Measurements from ENCODE around the gene GABRD.

The GABRD gene

DNA sequence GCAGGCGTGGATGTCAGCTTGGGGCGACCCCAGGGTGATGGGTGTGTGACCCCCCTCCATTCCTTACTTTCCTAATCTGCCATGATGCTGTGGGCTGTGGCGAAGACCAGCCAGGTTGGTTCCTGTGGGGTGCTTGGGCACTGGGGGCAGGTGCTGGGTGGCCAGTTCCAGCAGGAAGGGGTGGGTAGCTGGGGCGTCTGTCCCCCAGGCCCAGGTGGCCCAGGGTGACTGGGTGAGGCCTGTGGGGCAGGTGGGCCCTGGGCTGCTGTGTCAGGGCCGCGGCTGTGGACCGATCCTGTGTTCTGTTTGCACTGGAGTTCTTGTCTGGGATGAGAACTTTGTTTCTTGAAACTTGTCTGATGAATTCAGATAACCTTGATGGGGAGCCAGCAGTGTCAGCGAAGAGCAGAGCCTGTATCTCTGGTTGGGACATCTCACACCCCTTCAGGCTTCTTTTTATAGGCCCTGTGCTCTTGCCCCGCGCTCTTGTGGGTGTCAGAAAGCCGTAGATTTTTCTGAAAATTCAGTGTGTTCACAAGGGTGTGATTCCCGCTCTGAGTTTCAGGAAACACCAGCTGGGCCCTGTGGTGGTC lies 34.7 kb downstream of the GABRD start:
- no peak for ATAC-seq (replicated peaks)
- Mint-ChIP-seq H3K27me3 (peaks cover 0 to 6% of the 10 kb centered on the region in 2 donors), H3K27ac (no peak overlapping the region), H3K36me3 (peaks cover 0 to 5% of the 10 kb centered on the region in 2 donors), H3K4me1 (peaks cover 17 to 29% of the 10 kb centered on the region in 2 donors), H3K9me3 (no peaks in the 10 kb centered on the region), H3K4me3 (no peak overlapping the region)
- DNase-seq = no peak

DNA sequence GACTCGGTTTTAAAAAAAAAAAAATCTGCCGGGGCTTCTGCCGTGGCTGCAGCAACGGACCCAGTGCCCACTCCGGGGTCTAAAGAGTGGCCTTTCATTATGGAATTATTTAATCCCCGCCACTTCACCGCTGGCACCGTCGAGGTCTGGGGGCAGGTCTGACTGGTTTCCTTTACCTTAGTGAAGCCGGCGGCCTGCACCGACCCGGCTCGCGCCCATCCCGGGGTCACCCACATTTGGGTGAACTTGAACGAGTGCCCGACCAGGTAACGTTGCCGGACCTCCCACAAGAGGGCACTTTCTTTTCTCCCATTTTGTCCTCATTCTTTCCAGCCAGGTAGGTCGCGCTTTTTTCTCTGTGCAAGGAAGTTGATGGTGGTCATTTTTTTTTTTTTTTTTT lies 35.4 kb downstream of the GABRD start:
- no peak overlapping the region for H3K4me3 Mint-ChIP-seq
- H3K4me1 Mint-ChIP-seq = peaks cover 12 to 22% of the 10 kb centered on the region in 2 donors
- peaks cover 4 to 9% of the 10 kb centered on the region in 2 donors for H3K36me3 Mint-ChIP-seq
- H3K27me3 Mint-ChIP-seq = no peaks in the 10 kb centered on the region
- no peak for ATAC-seq (replicated peaks)
- H3K27ac Mint-ChIP-seq = no peak overlapping the region
- DNase-seq = no peak
- H3K9me3 Mint-ChIP-seq = no peaks in the 10 kb centered on the region

DNA sequence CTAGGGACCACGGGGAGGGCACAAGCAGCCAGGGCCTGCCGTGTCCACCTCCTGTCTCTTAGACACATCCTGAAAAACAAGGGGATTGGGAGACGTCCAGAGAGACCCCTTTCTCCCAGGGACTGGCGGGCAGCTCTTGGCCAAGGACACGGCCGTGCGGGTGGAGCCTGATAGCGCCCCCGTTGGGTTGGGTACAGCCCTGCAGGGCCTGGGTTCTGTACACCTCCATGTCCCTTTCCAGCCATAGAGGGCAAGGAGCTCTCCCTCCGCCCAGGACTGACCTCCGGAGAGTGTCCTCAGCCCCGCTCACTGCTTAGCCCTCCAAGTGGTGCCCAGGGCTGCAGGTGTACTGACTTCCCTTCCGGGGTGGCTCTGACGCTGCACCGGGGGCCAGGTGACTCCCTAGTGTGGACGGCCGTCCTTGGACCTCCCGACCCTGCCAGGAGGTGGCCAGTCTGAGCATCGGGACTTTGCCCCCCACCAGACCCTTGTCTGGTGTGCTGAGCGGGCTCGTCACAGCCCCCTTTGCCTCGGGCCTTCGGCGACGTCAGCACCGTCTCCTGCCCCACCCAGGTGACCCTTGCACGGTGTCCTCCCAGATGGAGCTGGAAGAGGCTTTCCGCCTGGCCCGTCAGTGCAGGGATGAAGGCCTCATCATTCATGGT lies 36.9 kb downstream of the GABRD start:
- Mint-ChIP-seq H3K4me3 (no peak overlapping the region), H3K4me1 (peaks cover 12 to 20% of the 10 kb centered on the region in 2 donors), H3K36me3 (peaks cover 7 to 12% of the 10 kb centered on the region in 2 donors), H3K9me3 (no peaks in the 10 kb centered on the region), H3K27me3 (no peaks in the 10 kb centered on the region), H3K27ac (no peak overlapping the region)
- DNase-seq (no peak), ATAC-seq (replicated peaks) (no peak)

DNA sequence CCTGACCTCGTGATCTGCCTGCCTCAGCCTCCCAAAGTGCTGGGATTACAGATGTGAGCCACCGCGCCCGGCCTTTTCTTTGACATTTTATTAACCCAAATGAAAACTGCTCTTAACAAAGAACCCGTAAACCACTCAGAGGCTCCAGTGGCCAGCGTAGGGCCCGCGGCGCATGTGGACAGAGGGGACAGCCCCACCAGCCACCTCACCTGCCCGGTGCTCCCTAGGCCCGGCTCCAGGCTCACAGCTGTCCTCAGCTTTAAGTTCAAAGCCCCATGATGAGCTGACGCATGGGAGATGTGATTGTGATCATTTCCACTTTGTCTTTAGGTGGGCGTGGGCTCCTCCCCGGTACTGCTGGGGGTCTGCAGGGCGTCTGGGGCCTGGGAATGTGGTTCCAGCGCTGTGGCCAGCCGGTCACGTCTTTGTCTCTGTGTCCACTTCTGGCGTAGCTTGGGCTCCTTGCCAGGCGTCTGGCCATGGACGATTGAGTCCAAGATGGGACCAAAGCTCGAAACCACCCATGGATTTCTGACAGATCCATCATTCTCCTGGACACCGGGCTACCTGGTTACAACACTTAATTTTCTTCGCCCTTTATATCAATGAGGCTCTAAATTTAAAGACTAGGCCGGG lies 37.9 kb downstream of the GABRD start:
- H3K36me3 Mint-ChIP-seq = peaks cover 10 to 13% of the 10 kb centered on the region in 2 donors
- H3K27me3 Mint-ChIP-seq = no peaks in the 10 kb centered on the region
- peaks cover 12 to 14% of the 10 kb centered on the region in 2 donors for H3K4me1 Mint-ChIP-seq

DNA sequence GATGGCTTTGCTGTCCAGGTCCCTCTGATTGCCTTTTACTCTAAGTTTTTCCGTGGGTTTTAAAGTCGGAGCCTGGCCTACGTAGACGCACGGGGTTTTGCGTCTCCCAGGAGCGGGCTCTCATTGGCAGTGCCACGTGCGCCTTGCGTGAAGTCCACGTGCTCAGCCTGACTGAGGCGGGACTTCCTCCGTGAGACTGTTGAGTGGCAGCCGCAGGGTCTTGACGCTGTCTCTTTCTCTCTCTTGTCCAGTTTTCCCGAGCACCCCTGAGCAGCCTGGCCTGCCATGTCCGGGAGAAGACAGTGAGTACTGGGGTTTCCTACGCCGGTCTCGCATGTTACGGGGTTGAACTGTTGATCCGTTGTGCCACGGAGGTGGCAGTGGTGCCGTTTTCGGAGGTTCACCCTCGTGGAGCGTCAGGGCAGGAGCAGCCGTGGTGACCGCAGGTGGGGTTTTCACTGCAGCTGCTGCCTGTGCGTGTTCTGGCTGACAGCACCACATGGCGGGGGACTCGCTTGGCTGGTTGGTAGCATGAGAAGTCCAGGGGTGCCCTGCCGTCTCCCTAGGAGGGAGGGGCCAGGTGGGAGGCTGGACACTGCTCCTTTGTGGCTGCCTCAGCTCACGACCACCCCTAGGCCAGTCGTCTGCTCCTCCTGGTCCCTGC lies 40.3 kb downstream of the GABRD start:
- H3K4me1 Mint-ChIP-seq = peaks cover 0 to 1% of the 10 kb centered on the region in 2 donors

More for the DNA sequence above, 37.9 kb downstream of the GABRD start:
- H3K9me3 Mint-ChIP-seq = no peaks in the 10 kb centered on the region
- H3K27ac Mint-ChIP-seq = no peak overlapping the region
- H3K4me3 Mint-ChIP-seq = no peak overlapping the region
- DNase-seq (no peak), ATAC-seq (replicated peaks) (no peak)

GRCh38 chr1:2060072-2060471 lies 40.9 kb downstream of the GABRD start:
- Mint-ChIP-seq H3K4me1 (peaks cover 0 to 1% of the 10 kb centered on the region in 2 donors), H3K27me3 (no peaks in the 10 kb centered on the region), H3K27ac (no peak overlapping the region), H3K9me3 (peaks cover 7% of the 10 kb centered on the region in 2 donors), H3K36me3 (peaks cover 31 to 42% of the 10 kb centered on the region in 2 donors), H3K4me3 (no peak overlapping the region)
- no peak for DNase-seq
- ATAC-seq (replicated peaks) = no peak

More for the DNA sequence above, 40.3 kb downstream of the GABRD start:
- Mint-ChIP-seq H3K4me3 (no peak overlapping the region), H3K27me3 (no peaks in the 10 kb centered on the region), H3K9me3 (peaks cover 6% of the 10 kb centered on the region in 2 donors), H3K27ac (no peak overlapping the region), H3K36me3 (peaks cover 27 to 36% of the 10 kb centered on the region in 2 donors)
- DNase-seq (no peak), ATAC-seq (replicated peaks) (no peak)

- Mint-ChIP-seq H3K27me3 (no peaks in the 10 kb centered on the region), H3K36me3 (peaks cover 34 to 45% of the 10 kb centered on the region in 2 donors), H3K9me3 (peaks cover 7% of the 10 kb centered on the region in 2 donors), H3K4me1 (peaks cover 0 to 1% of the 10 kb centered on the region in 2 donors), H3K4me3 (no peak overlapping the region), H3K27ac (no peak overlapping the region)
- DNase-seq = no peak
- no peak for ATAC-seq (replicated peaks)
These were observed 41.4 kb downstream of the GABRD start for GRCh38 chr1:2060535-2060934.

DNA sequence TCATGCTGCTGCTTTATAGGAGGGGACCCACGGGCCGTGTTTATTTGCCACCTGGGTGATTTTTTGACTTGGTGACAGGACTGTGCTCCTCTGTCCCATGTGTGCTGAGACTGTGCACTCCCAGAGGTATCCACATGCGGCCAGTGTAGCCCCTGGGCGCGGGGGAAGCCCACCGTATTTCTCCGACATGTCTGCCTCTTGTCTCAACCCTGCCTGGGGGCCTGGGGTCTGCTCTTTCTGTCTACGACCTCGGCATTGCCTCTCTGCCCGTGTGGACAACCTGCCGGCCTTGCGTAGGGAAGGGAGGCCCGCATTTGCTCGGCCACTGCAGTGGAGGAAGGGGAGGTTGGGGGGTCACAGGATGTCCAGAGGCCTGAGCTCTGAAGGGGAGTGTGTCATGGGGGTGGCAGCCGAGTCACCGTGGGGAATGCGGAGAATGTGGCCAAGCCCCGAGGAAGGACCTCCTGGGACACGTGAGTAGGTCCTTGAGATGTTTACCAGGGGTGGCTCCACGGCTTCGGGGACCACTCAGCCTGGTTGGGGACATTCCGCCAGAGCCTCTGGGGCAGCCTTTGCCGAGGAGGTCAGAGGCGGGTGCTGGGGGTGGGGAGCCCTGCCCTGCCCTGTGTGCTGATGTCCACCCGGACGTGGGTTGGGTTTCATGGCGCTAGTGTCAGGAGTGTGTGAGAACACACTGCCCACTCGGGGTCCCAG lies 42.1 kb downstream of the GABRD start:
- no peak for ATAC-seq (replicated peaks)
- Mint-ChIP-seq H3K36me3 (peaks cover 38 to 45% of the 10 kb centered on the region in 2 donors), H3K9me3 (peaks cover 7% of the 10 kb centered on the region in 2 donors), H3K27me3 (no peaks in the 10 kb centered on the region), H3K4me3 (no peak overlapping the region), H3K4me1 (peaks cover 0 to 1% of the 10 kb centered on the region in 2 donors), H3K27ac (no peak overlapping the region)
- DNase-seq = no peak

- H3K4me3 Mint-ChIP-seq = no peak overlapping the region
- ATAC-seq (replicated peaks) (no peak), DNase-seq (no peak)
- H3K4me1 Mint-ChIP-seq = peaks cover 0 to 7% of the 10 kb centered on the region in 2 donors
- no peak overlapping the region for H3K27ac Mint-ChIP-seq
- H3K27me3 Mint-ChIP-seq = no peaks in the 10 kb centered on the region
- H3K9me3 Mint-ChIP-seq = peaks cover 7% of the 10 kb centered on the region in 2 donors
- H3K36me3 Mint-ChIP-seq = peaks cover 38 to 61% of the 10 kb centered on the region in 2 donors
These were observed 46.6 kb downstream of the GABRD start for GRCh38 chr1:2065699-2066098.

DNA sequence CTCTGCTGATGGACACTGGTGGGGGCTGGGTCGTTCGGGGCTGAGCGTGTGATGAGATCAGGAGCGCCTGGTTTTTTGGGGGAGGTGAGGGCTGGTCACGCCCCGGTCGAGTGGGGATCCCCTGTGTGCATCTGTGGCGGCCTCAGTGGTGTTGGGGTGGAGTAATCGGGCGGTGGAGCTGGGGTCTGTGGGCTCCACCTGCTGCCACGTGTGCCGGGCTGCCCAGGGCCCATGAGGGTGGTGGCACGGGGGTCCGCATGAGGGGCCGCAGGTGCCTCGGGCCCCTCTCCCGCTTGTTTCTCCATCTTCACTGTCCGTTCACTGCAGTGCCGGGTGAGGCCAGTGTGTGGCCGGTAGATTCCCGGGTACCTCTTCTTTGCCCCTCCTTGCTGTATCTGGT lies 48.2 kb downstream of the GABRD start:
- peaks cover 6 to 12% of the 10 kb centered on the region in 2 donors for H3K4me1 Mint-ChIP-seq
- no peak overlapping the region for H3K27ac Mint-ChIP-seq
- peaks cover 33 to 61% of the 10 kb centered on the region in 2 donors for H3K36me3 Mint-ChIP-seq
- peaks cover 7% of the 10 kb centered on the region in 2 donors for H3K9me3 Mint-ChIP-seq
- no peak for ATAC-seq (replicated peaks)
- DNase-seq = no peak
- H3K27me3 Mint-ChIP-seq = no peaks in the 10 kb centered on the region
- no peak overlapping the region for H3K4me3 Mint-ChIP-seq

GRCh38 chr1:2067981-2068380 lies 48.8 kb downstream of the GABRD start:
- Mint-ChIP-seq H3K4me3 (no peak overlapping the region), H3K27me3 (no peaks in the 10 kb centered on the region), H3K36me3 (peaks cover 29 to 55% of the 10 kb centered on the region in 2 donors), H3K27ac (no peak overlapping the region), H3K9me3 (peaks cover 7% of the 10 kb centered on the region in 2 donors), H3K4me1 (peaks cover 10 to 14% of the 10 kb centered on the region in 2 donors)
- no peak for ATAC-seq (replicated peaks)
- DNase-seq = no peak

- peaks cover 10 to 14% of the 10 kb centered on the region in 2 donors for H3K4me1 Mint-ChIP-seq
- H3K27me3 Mint-ChIP-seq = no peaks in the 10 kb centered on the region
- no peak overlapping the region for H3K27ac Mint-ChIP-seq
- no peak overlapping the region for H3K4me3 Mint-ChIP-seq
- DNase-seq = no peak
- no peak for ATAC-seq (replicated peaks)
- peaks cover 27 to 46% of the 10 kb centered on the region in 2 donors for H3K36me3 Mint-ChIP-seq
- H3K9me3 Mint-ChIP-seq = peaks cover 5 to 6% of the 10 kb centered on the region in 2 donors
These were observed 49.8 kb downstream of the GABRD start for GRCh38 chr1:2068951-2069350.

GRCh38 chr1:2070016-2070415 lies 50.9 kb downstream of the GABRD start:
- Mint-ChIP-seq H3K4me1 (peaks cover 10 to 12% of the 10 kb centered on the region in 2 donors), H3K9me3 (no peaks in the 10 kb centered on the region), H3K27me3 (no peaks in the 10 kb centered on the region), H3K27ac (no peak overlapping the region), H3K4me3 (no peak overlapping the region), H3K36me3 (peaks cover 27 to 44% of the 10 kb centered on the region in 2 donors)
- DNase-seq (no peak), ATAC-seq (replicated peaks) (no peak)

Data from stimulated activated naive B cell treated with anti-CD40 and anti-IgM and Interleukin-4, amounts not matched to agents 10 μg/mL and 1 μg/mL and 100 μg/mL, for 72 hours (primary cell).